H9 (cell line): ENCODE measurements around the gene CHIT1. TPM values are rescaled to one million over a fixed set of nuclear protein-coding genes. Genes with fewer than 3 reads are reported as not detected.

Source experiments
- DNase-seq: peaks from one replicate; pipeline ENCODE4 v3.0.0-alpha.2; 2017
- H2AFZ ChIP-seq: one replicate; pipeline ENCODE4 v1.6.1; 2013; ENCODE audit warnings: mild to moderate bottlenecking, low read length, control low read depth, moderate library complexity
- H2AK5ac ChIP-seq: 2 replicates; pipeline ENCODE4 v1.6.1; 2013; ENCODE audit warnings: low read length, control low read depth, mixed read lengths; ENCODE audit not compliant: insufficient read length
- H2BK120ac ChIP-seq: one replicate; pipeline ENCODE4 v1.6.1; 2013; ENCODE audit warnings: low read depth, mild to moderate bottlenecking, low read length, control low read depth, inconsistent platforms; ENCODE audit not compliant: poor library complexity, severe bottlenecking
- H2BK12ac ChIP-seq: 2 replicates; pipeline ENCODE4 v1.6.1; 2013; ENCODE audit warnings: low read length, control low read depth, mixed read lengths, low read depth; ENCODE audit not compliant: insufficient read length
- H2BK15ac ChIP-seq: 2 replicates; pipeline ENCODE4 v1.6.1; 2013; ENCODE audit warnings: low read depth, low read length, control low read depth
- H2BK20ac ChIP-seq: one replicate; pipeline ENCODE4 v1.6.1; 2013; ENCODE audit warnings: low read depth, mild to moderate bottlenecking, low read length, control low read depth, inconsistent platforms; ENCODE audit not compliant: poor library complexity, severe bottlenecking
- H2BK5ac ChIP-seq: 2 replicates; pipeline ENCODE4 v1.6.1; 2013; ENCODE audit warnings: low read length, control low read depth, mixed read lengths; ENCODE audit not compliant: insufficient read length
- H3K14ac ChIP-seq: 2 replicates; pipeline ENCODE4 v1.6.1; 2013; ENCODE audit warnings: low read length, control low read depth; ENCODE audit not compliant: insufficient read depth
- H3K18ac ChIP-seq: 2 replicates; pipeline ENCODE4 v1.6.1; 2013; ENCODE audit warnings: low read depth, mild to moderate bottlenecking, mixed read lengths, low read length, control low read depth; ENCODE audit not compliant: insufficient read length
- H3K23ac ChIP-seq: 2 replicates; pipeline ENCODE4 v1.6.1; 2013; ENCODE audit warnings: low read length, control low read depth, mixed read lengths, low read depth; ENCODE audit not compliant: insufficient read length
- H3K23me2 ChIP-seq: 2 replicates; pipeline ENCODE4 v1.6.1; 2013; ENCODE audit warnings: low read depth, mild to moderate bottlenecking, mixed read lengths, low read length, control low read depth; ENCODE audit not compliant: insufficient read length, poor library complexity, severe bottlenecking
- H3K27ac ChIP-seq: 2 replicates; pipeline ENCODE4 v1.5.1; 2013; ENCODE audit warnings: low read length, control low read depth, mixed read lengths, low read depth; ENCODE audit not compliant: insufficient read length
- H3K27me3 ChIP-seq: 2 replicates; pipeline ENCODE4 v1.6.1; 2013; ENCODE audit warnings: low read length, control low read depth, inconsistent platforms; ENCODE audit not compliant: insufficient read depth
- H3K4ac ChIP-seq: 2 replicates; pipeline ENCODE4 v1.6.1; 2013; ENCODE audit warnings: low read depth, mild to moderate bottlenecking, control low read depth, inconsistent platforms, low read length, moderate library complexity
- H3K4me1 ChIP-seq: 2 replicates; pipeline ENCODE4 v1.6.1; 2013; ENCODE audit warnings: low read length, control low read depth, inconsistent platforms; ENCODE audit not compliant: insufficient read depth
- H3K4me2 ChIP-seq: 2 replicates; pipeline ENCODE4 v1.6.1; 2013; ENCODE audit warnings: low read length, control low read depth, mixed read lengths; ENCODE audit not compliant: insufficient read length, insufficient read depth
- H3K56ac ChIP-seq: 2 replicates; pipeline ENCODE4 v1.6.1; 2013; ENCODE audit warnings: low read depth, mild to moderate bottlenecking, mixed read lengths, low read length, control low read depth; ENCODE audit not compliant: insufficient read length
- H3K79me1 ChIP-seq: 2 replicates; pipeline ENCODE4 v1.6.1; 2013; ENCODE audit warnings: low read depth, mild to moderate bottlenecking, moderate library complexity, low read length, control low read depth, inconsistent platforms; ENCODE audit not compliant: insufficient read depth, poor library complexity, severe bottlenecking
- H3K79me2 ChIP-seq: 2 replicates; pipeline ENCODE4 v1.6.1; 2013; ENCODE audit warnings: low read length, control low read depth, inconsistent platforms; ENCODE audit not compliant: insufficient read depth
- H3K9ac ChIP-seq: 2 replicates; pipeline ENCODE4 v1.6.1; 2013; ENCODE audit warnings: low read length, control low read depth, mixed read lengths; ENCODE audit not compliant: insufficient read length; ENCODE audit errors: extremely low read depth
- H3K9me3 ChIP-seq: one replicate; pipeline ENCODE4 v1.6.1; 2013; ENCODE audit warnings: low read depth, low read length, inconsistent platforms; ENCODE audit not compliant: control insufficient read depth
- H3T11ph ChIP-seq: one replicate; pipeline ENCODE4 v1.6.1; 2013; ENCODE audit warnings: mild to moderate bottlenecking, low read length, control low read depth, inconsistent platforms
- H4K20me1 ChIP-seq: one replicate; pipeline ENCODE4 v1.6.1; 2013; ENCODE audit not compliant: control insufficient read depth, insufficient read length, insufficient read depth
- H4K5ac ChIP-seq: 2 replicates; pipeline ENCODE4 v1.6.1; 2013; ENCODE audit warnings: low read depth, mild to moderate bottlenecking, mixed read lengths, low read length, control low read depth; ENCODE audit not compliant: insufficient read length
- H4K8ac ChIP-seq: replicated peaks from 2 replicates; pipeline ENCODE4 v1.6.1; 2013; ENCODE audit warnings: low read length, control low read depth, mixed read lengths, low read depth; ENCODE audit not compliant: insufficient read length
- H4K91ac ChIP-seq: 2 replicates; pipeline ENCODE4 v1.6.1; 2013; ENCODE audit warnings: low read depth, mild to moderate bottlenecking, moderate library complexity, mixed read lengths, low read length, control low read depth; ENCODE audit not compliant: insufficient read length
- H3K27ac Mint-ChIP-seq, 3 experiments: 2 replicates in 2 of 3; 3 replicates in 1 of 3; pipeline ENCODE4 v1.8.0; 2020 to 2021; ENCODE audit warnings: mixed read lengths in 3 of 3, mild to moderate bottlenecking in 1 of 3, moderate library complexity in 1 of 3
- H3K27me3 Mint-ChIP-seq: 2 replicates; pipeline ENCODE4 v1.8.0; 2021; ENCODE audit warnings: low read depth, mild to moderate bottlenecking, moderate library complexity, mixed read lengths
- H3K36me3 Mint-ChIP-seq, 3 experiments: 2 replicates in 2 of 3; 3 replicates in 1 of 3; pipeline ENCODE4 v1.8.0; 2020 to 2021; ENCODE audit warnings: low read depth in 3 of 3, mixed read lengths in 3 of 3; ENCODE audit not compliant: insufficient read depth in 1 of 3
- H3K4me1 Mint-ChIP-seq, 2 experiments: 2 replicates each; pipeline ENCODE4 v1.8.0; 2020; ENCODE audit warnings: mixed read lengths in 2 of 2
- H3K4me3 Mint-ChIP-seq, 2 experiments: 2 replicates in 1 of 2; 3 replicates in 1 of 2; pipeline ENCODE4 v1.8.0; 2020 to 2021; ENCODE audit warnings: mild to moderate bottlenecking in 2 of 2, mixed read lengths in 2 of 2, moderate library complexity in 1 of 2
- H3K9me3 Mint-ChIP-seq, 2 experiments: 2 replicates in 1 of 2; 3 replicates in 1 of 2; pipeline ENCODE4 v1.8.0; 2020; ENCODE audit warnings: mild to moderate bottlenecking in 2 of 2, mixed read lengths in 2 of 2, moderate library complexity in 1 of 2
- WGBS: extraction: QIAGEN DNeasy Blood & Tissue Kit; methylation state at CpG from one replicate; pipeline ENCODE4 v1.1.7; 2013; ENCODE audit warnings: missing lambda C conversion rate, low lambda C conversion rate, mixed read lengths; ENCODE audit not compliant: insufficient read length; ENCODE audit errors: extremely low coverage; 5-methylcytosine and 5-hydroxymethylcytosine counted together
- total RNA-seq: library from RNA; stranded (reverse); gene quantifications from 2 replicates; pipeline ENCODE4 v1.2.1, GENCODE V29; 2021
- TF ChIP-seq, protein P1 (sequence below): fragments of 200-600 bp; sonication (generic); conservative IDR thresholded peaks from 3 replicates; pipeline ENCODE4 v1.8.0; 2021; ENCODE audit warnings: antibody characterized with exemption, mild to moderate bottlenecking

CHIT1 gene
- total RNA-seq, 1 experiment from 2014 or later: not detected

DNA sequence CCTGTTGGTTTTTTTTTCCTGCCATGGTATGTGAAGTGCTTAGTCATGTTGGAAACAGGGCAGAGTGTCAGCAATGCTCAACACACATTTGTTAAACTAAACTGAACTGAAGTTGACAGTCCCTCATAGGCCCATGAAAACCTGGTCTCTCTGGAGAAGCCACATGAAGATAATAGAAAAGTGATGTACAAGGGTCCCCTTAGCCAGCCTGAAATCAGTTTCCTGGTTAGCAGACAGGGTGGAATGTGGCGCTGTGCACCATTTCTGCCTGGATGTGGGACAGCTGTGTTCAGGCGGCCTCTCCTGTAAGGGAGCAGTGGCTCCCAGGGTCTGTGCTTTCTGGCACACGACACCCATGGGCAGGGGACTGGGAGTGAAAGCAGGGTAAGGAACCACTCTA, 33.1 kb downstream of the CHIT1 start:
- no peaks in the 10 kb centered on the region for H3K4me1 ChIP-seq
- peak; percentile 49 for DNase-seq
- H3K4ac ChIP-seq: no peak overlapping the region
- no peak overlapping the region for H3T11ph ChIP-seq
- H3K27ac ChIP-seq: no peak overlapping the region
- TF ChIP-seq, protein P1, sequence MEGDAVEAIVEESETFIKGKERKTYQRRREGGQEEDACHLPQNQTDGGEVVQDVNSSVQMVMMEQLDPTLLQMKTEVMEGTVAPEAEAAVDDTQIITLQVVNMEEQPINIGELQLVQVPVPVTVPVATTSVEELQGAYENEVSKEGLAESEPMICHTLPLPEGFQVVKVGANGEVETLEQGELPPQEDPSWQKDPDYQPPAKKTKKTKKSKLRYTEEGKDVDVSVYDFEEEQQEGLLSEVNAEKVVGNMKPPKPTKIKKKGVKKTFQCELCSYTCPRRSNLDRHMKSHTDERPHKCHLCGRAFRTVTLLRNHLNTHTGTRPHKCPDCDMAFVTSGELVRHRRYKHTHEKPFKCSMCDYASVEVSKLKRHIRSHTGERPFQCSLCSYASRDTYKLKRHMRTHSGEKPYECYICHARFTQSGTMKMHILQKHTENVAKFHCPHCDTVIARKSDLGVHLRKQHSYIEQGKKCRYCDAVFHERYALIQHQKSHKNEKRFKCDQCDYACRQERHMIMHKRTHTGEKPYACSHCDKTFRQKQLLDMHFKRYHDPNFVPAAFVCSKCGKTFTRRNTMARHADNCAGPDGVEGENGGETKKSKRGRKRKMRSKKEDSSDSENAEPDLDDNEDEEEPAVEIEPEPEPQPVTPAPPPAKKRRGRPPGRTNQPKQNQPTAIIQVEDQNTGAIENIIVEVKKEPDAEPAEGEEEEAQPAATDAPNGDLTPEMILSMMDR: peak; percentile 46; the same call in 2 of the 3 replicates
- no peak overlapping the region for H3K14ac ChIP-seq
- H2BK5ac ChIP-seq: no peak overlapping the region
- WGBS: no CpG with 5 or more reads among the region's 3 CpGs
- Mint-ChIP-seq H3K27ac (no peak overlapping the region), H3K4me1 (peaks cover 2 to 7% of the 10 kb centered on the region in 2 experiments; a peak in 2 of 4 replicates), H3K9me3 (peaks cover 2 to 3% of the 10 kb centered on the region in 2 experiments; a peak in 3 of 5 replicates), H3K27me3 (peaks cover 13% of the 10 kb centered on the region), H3K36me3 (no peaks in the 10 kb centered on the region), H3K4me3 (no peak overlapping the region)
- no peak overlapping the region for H2BK120ac ChIP-seq
- H2AFZ ChIP-seq: no peak overlapping the region
- H3K79me1 ChIP-seq: no peaks in the 10 kb centered on the region
- H3K4me2 ChIP-seq: no peak overlapping the region
- no peak overlapping the region for H3K56ac ChIP-seq
- no peaks in the 10 kb centered on the region for H3K9me3 ChIP-seq
- no peak overlapping the region for H3K9ac ChIP-seq
- no peak overlapping the region for H4K91ac ChIP-seq
- no peaks in the 10 kb centered on the region for H3K79me2 ChIP-seq
- no peaks in the 10 kb centered on the region for H3K23me2 ChIP-seq
- H3K18ac ChIP-seq: no peak overlapping the region
- no peak overlapping the region for H2BK20ac ChIP-seq
- H4K20me1 ChIP-seq: no peaks in the 10 kb centered on the region
- H4K8ac ChIP-seq: no peak overlapping the region
- H2BK15ac ChIP-seq: no peak overlapping the region
- H2AK5ac ChIP-seq: no peak overlapping the region
- H3K27me3 ChIP-seq: no peaks in the 10 kb centered on the region
- H3K23ac ChIP-seq: no peak overlapping the region
- H4K5ac ChIP-seq: no peak overlapping the region
- no peak overlapping the region for H2BK12ac ChIP-seq
